Right ventricle myocardium superior (tissue), 1 donor: ENCODE measurements around the gene MIDN. TPM values are rescaled to one million over a fixed set of nuclear protein-coding genes. Genes with fewer than 3 reads are reported as not detected.
"Not testable (repeated sequence)": the region's sequence is repeated elsewhere in the genome, so short reads cannot be mapped to it uniquely, and the experiment has no call there.

Experiments
- ATAC-seq: fragments of 200-7000 bp; cut with Tn5 transposase; one replicate; pipeline ENCODE4 v1.9.1; 2020; ENCODE audit warnings: mild to moderate bottlenecking; ENCODE audit not compliant: poor library complexity
- DNase-seq: peaks from one replicate; pipeline ENCODE4 v3.0.0-alpha.2; 2020
- intact Hi-C: fragments of 100-400 bp; cut with DNase I; formaldehyde crosslinking; loops from one replicate; pipeline ENCODE4 v1.11.2; 2022
- long read RNA-seq: library from polyadenylated mRNA; unstranded; transcript quantifications from one replicate; pipeline ENCODE4 v2.0.0, GENCODE V29; 2021
- total RNA-seq: library from RNA; stranded (reverse); fragmentation: NEBNext Ultra II Directional; extraction: Animal tissue kit (Norgen Biotek cat#: 25700); gene quantifications from one replicate; pipeline ENCODE4 v1.2.1, GENCODE V29; 2021
- donor health status: DM: no; HTN: yes; CAD: no; lungs with severe emphysema.

The MIDN gene
- 54.1 TPM for total RNA-seq
- long read RNA-seq, partial matches to known transcripts = 0 of 7 reads
- long read RNA-seq, other reads (novel, unspliced or antisense) = 6 of 7 reads

DNA sequence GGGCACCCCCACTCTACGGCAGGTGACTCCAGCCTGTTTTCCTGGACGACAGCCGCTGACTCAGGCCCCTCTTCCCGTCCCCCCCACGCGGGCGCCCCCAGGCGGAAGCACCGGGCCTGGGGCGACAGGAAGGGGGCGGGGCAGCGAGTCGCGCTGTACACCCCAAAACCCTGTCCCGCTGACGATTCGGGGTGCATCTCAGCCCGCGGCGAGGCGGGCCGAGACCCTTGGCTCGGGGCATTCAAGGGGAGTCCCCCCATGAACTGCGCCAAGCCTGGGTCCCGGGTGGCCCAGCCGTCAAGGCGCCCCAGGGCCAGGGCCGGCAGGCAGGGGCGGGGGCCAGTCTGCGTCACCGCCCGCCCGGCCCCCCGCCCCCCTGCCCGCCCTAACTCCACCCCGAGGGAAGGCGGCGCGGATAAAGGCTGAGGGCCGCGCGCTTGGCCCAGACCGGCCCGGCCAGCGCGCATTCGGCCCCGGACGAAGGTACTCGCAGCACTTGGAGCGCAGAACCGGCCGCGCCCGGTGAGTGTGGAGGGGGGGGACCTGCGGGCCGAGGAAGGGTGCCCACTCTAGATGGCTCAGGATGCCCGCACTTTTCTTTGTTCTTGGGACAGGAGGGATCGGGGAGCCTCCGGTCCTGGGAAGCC lies at the start of gene MIDN:
Gene MIDN, plus strand, starts transcription at position 445 of the 647 bp plus-strand sequence. CDS start 1,714 bp downstream, outside the sequence.
- intact Hi-C loops = no loop called here

DNA sequence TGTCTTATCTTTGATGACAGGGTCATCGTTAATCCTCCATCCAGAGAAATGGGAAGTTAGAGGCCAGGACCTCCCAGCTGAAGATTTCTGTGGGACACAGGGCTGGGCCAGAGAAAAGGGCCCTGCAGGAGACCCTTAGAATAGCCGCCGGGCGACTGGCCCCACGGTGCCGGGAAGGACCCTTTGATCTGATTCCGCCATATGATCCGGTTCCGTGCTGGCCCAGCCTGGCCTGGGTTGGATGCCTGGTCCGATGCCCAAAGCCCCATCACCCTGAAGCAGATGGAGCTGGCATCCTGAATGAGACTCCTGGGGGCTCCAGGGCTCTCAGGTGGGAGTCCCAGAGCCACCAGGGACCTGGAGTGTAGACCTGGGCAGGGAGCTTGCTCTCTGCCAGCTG lies 48.9 kb upstream of the MIDN start:
- DNase-seq (no peak), ATAC-seq (no peak)
- intact Hi-C loops = no loop called here

More for the DNA sequence above, at the start of gene MIDN:
- ATAC-seq (peak; percentile 37), DNase-seq (peak; percentile 91)

DNA sequence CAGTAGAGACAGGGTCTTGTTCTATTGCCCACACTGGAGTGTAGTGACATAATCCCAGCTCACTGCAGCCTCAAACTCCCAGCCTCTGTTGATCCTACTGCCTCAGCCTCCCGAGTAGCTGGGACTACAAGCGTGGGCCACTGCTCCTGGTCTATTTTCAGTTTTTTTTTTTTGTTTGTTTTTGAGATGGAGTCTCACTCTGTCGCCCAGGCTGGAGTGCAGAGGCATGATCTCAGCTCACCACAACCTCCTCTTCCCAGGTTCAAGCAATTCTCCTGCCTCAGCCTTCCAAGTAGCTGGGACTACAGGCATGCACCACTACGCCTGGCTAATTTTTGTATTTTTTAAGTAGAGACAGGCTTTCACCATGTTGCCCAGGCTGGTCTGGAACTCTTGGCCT lies 47.8 kb upstream of the MIDN start:
- ATAC-seq, DNase-seq, intact Hi-C loops: not testable (repeated sequence)

DNA sequence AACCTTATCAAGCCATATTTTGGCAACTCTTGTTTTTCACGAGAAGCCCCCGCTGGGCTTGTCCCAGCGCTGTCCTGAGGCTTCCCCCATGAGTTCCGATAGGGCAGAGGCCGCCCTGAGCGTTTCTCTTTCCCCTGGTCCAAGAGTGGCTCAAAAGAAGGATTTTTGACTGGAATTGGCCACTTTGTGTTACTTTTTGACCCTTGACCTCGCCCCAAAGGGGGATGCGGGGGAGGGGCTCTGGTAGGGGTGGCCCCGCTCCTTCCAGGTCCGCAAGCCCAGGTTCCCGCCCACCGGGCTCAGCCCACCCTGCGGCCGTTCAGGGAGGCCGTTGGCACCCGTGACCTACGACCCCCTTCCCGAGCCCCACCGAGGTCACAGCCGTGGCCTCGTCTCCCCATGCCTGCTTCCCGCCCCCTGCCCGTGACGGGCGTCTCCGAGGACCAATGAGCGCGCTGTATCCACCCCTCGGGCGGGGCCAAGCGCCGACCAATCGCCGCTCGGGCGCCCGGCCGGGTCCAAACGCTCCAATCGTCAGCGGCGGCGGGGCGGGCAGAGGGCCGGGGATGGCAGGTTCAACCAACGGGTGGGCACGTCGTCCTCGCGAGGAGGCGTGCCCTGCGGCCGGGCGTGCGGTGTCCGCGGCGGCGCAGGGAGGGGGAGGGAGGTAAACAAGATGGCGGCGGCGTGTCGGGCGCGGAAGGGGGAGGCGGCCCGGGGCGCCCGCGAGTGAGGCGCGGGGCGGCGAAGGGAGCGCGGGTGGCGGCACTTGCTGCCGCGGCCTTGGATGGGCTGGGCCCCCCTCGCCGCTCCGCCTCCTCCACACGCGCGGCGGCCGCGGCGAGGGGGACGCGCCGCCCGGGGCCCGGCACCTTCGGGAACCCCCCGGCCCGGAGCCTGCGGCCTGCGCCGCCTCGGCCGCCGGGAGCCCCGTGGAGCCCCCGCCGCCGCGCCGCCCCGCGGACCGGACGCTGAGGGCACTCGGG lies 43.0 kb upstream of the MIDN start, which contains the start of gene STK11:
Gene STK11, plus strand, starts transcription at position 665 of the 986 bp plus-strand sequence. CDS start 1,136 bp downstream, outside the sequence.
- DNase-seq (peak; percentile 100), ATAC-seq (peak; percentile 93)
- intact Hi-C loops = no loop called here

DNA sequence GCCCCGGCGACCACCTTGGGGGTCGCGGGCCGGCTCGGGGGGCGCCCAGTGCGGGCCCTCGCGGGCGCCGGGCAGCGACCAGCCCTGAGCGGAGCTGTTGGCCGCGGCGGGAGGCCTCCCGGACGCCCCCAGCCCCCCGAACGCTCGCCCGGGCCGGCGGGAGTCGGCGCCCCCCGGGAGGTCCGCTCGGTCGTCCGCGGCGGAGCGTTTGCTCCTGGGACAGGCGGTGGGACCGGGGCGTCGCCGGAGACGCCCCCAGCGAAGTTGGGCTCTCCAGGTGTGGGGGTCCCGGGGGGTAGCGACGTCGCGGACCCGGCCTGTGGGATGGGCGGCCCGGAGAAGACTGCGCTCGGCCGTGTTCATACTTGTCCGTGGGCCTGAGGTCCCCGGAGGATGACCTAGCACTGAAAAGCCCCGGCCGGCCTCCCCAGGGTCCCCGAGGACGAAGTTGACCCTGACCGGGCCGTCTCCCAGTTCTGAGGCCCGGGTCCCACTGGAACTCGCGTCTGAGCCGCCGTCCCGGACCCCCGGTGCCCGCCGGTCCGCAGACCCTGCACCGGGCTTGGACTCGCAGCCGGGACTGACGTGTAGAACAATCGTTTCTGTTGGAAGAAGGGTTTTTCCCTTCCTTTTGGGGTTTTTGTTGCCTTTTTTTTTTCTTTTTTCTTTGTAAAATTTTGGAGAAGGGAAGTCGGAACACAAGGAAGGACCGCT lies 42.1 kb upstream of the MIDN start:
- DNase-seq (peak; percentile 55), ATAC-seq (no peak)
- intact Hi-C loops = no loop called here

DNA sequence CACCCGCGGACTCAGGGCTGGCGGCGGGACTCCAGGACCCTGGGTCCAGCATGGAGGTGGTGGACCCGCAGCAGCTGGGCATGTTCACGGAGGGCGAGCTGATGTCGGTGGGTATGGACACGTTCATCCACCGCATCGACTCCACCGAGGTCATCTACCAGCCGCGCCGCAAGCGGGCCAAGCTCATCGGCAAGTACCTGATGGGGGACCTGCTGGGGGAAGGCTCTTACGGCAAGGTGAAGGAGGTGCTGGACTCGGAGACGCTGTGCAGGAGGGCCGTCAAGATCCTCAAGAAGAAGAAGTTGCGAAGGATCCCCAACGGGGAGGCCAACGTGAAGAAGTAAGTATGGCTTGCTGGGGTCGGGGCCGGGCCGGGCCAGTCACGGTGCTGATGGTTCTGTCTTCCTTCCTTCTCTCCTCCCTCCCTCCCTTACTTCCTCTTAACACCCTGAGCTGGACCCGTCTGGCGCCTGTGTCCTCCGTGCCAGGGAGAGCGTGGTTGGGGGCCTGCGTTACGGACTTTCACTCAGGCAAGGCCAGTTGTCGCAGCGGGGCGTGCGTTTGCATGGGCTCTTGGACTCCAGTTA lies 41.4 kb upstream of the MIDN start:
- intact Hi-C loops = no loop called here
- ATAC-seq (peak; percentile 2), DNase-seq (peak; percentile 72)

DNA sequence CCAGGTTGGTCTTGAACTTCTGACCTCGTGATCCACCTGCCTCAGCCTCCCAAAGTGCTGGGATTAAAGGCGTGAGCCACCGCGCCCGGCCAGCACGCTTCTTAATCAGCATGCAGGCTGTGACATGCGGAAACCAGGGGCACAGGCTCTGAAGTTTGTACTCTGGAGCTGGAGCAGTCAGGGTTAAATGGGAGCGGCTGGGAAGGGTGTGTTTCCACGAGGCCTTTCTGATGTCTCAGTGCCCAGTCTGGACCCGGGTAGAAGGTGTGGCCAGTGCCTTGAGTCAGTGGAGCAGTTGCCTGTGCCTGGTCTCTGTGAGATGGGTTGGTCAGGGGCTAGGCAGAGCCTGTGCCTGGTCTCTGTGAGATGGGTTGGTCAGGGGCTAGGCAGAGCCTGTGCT lies 39.6 kb upstream of the MIDN start:
- ATAC-seq, intact Hi-C loops, DNase-seq: not testable (repeated sequence)

DNA sequence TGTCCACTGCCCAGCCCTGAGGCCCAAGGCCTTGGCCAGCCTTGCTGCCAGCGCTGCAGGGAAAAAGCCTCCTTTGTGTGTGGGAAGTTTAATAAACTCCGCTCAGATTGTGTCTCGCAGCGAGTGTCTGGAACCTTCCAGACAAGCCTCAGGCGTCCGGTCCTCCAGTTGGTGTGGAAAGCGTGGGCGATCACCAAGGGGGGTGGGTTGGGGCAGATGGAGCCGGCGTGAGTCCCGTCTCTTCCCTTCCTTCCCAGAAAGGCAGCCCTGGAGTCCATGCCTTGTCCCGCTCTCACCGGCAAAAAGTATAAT lies 38.2 kb upstream of the MIDN start:
- no peak for DNase-seq
- intact Hi-C loops = no loop called here
- no peak for ATAC-seq

DNA sequence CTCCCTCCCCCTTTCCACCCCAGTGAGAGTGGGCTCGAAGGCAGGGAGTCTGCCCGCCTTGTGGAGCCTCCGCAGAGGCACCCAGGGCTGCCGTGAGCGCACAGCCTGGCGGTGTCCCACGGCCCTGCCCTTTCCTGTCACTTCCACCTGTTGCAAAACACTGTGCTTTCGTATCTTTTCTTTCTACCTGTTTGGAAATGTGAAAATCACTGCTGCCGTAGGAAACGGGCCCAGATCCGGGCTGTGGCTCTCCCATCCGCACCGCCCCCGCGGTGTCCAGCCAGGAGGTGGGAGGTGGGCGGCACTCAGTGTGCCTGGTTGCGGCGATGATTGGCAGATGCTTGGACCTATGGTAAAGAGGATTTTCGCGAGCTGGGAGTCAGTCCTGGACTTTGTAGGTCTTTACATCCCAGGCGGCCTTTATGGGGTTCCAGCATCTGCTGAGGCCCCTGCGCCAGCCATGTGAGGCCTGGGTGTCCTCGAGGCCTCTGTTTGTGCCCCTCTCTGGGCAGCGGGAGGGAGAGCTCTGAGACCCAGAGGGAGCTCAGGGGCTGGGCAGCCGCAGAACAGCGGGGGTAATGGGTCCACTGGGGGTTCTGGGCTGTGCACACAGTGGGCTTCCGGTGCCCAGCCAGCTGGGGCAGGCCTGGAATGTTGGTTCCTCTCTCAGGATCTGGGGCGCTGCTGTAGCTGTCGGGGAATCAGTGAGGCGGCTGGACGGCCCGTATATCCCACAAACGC lies 36.7 kb upstream of the MIDN start:
- peak; percentile 43 for DNase-seq
- intact Hi-C loops = no loop called here
- ATAC-seq = no peak

DNA sequence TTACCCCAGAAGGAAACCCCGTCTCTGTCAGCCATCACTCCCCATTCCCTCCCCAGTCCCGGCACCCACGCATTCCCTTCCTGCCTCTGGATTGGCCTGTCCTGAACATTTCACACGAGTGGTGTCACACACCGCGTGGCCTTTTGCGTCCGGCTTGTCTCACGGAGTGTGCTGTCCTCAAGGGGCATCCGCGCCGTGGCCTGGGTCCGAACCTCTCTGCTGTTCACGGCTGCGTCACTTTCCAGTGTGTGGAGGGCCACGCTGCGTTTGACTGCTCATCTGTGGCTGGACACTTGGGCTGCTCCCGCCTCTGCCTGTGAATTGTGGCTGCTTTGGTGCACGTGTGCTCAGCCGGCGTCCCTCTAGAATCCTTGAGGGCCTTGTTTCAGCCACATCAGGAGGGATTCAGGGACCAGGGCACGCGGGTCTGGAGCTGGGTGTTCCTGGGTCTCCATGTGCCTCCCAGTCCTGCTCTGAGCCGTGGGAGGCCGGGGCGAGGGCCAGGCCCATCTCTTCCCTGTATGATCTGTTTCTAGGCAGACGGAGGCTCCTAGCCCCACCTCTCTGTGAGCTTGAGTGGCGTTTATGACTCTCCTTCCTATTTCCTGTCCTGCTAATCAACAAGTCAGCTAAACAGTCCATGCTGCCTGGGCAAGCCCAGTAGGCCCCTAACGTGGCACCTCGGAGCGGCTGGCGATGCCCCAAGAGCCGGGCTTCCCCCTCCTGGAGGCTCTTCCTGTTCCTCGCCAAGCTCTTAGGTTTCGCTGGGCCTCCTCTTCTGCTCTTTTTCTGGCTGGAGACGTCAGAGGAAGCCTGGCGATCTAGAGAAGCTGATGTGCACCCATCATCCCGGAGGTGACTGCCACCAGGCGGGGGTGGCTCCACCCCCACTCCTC lies 34.7 kb upstream of the MIDN start:
- intact Hi-C loops = no loop called here

DNA sequence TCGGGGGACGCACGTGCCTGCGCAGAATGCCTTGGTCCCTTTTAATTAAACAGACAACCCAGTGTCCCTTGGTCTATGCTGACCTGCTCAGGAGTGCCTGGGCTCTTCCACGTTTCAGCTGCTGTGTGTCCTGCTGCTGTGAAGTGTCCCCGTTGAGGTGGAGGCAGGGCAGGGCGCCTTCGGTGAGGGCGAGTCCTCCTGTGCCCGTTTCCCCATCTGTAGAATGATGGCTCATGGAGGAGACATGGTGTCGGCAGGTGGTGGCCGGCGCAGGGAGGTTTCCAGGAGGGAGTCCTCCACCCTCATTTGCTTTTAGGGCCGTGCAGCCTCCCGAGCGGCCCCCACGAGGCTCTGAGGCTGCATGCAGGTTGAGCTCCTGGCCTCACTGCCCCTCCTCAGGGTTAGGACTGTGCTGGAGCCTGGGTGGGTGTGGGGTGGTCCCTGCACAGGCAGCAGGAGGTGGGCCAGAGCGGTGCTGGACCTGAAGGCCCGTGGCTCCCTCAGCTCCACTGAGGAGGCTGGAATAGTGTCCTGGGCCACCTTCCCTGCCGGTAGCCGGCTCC lies 34.0 kb upstream of the MIDN start:
- intact Hi-C loops = no loop called here
- DNase-seq (no peak), ATAC-seq (peak; percentile 5)

More for the DNA sequence above, 34.7 kb upstream of the MIDN start:
- peak; percentile 84 for DNase-seq
- ATAC-seq = peak; percentile 52

DNA sequence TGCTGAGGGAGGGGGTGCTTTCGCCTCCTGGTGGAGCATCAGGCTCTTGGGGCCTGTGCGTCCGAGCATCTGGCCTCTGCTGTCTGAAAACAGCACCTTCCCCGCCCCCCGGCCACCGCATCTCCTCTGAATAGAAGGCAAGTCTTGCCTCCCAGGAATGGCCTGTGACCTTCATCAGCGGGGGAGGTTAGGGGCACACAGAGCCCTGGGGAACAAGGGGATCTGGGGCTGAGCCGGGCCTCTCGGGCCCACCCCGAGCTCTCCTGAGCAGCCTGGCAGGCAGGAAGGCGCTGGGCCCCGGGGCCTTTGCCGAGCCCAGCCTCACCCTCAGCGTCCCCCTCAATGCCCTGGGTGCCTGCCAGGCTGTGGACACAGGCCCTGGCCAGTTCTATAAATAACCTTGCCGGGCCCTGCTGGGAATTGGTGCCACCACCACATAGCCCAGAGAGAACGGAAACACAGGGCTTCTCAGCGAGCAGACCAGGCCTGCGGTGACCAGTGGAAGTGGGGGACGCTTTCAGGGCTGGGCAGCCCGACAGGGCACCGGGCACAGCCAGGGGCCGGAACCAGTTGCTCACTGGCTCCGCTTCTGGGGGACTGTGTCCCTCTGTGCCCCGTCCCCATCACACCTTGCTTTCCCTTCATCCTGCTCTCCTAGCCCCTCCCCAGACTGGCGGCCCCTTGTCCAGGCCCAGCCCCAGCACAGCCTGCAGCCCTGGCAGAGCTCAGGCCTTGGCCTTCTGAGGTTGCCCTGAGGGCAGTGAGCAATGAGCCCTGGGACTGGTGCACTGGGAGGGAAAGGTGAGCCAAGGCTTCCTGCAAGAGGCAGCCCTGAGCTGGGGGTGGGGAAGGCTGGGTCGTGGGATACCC lies 33.3 kb upstream of the MIDN start:
- ATAC-seq (peak; percentile 80), DNase-seq (peak; percentile 84)
- intact Hi-C loops = no loop called here

DNA sequence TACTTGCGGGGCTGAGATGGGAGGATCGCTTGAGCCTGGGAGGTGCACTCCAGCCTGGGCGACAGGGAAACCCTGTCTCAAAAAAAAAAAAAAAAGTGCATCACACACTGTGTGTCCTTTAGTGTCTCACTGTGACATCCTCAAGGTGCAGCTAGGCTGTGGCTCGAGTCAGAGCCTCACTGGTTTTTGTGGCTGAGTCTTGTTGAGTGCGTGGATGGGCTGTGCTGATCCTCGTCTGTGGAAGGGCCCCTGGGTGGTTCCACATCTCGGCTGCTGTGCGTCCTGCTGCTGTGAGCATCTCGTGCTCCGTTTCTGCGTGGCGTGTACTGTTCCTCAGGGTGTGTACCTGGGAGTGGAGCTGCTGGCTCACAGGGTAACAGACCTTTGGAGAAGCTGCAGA lies 31.6 kb upstream of the MIDN start:
- DNase-seq (no peak), ATAC-seq (no peak)
- intact Hi-C loops = no loop called here

DNA sequence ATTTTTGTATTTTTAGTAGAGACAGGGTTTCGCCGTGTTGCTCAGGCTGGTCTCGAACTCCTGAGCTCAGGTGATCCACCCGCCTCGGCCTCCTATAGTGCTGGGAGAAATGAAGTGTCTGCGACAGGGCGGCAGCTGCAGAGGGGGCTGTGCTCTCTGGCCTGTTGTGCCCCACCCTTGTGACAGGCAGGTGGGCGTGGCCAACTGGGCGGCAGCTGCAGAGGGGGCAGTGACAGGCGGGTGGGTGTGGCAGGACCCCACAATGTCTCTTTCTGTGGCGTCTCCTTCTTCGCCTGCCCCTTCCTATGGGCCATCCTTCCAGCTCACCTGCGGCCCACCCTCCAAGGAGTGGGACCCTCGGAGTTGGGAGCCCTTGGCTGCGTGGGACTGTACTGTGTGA lies 31.0 kb upstream of the MIDN start:
- ATAC-seq (no peak), DNase-seq (no peak)
- intact Hi-C loops = no loop called here

DNA sequence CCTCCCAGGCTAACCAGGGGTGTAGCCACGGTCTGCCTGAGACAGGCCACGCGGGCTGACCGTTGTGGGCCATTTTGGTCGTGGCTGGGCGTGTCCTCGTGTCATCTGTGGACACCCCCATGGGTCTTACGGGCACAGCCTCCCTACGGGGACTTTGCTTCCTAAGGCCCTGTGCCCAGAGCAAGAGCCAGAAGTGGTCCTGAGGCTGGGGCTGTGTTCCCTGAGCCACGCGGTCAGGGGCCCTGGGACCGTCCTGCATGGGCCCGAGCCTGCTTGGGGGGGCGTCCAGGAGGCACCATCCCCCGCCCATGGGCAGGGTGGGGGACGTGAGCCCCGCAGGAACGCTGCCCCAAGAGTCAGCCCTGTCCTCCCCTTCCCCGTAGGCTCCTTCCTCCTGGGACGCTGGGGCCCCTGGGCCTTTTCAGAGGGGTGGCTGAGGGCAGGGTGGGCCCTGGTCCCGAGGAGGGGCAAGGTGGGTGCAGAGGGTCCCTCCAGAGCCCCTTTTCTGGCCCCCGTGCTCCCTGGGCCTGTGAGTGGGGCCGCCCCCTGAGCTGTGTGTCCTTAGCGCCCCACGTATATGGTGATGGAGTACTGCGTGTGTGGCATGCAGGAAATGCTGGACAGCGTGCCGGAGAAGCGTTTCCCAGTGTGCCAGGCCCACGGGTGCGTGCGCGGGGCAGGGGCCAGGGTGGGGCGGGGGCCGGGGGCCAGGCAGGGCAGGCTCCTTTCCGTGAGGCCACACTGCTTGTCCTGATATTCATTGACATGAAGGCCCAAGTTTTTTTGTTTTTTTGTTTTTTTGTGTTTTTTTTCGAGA lies 29.4 kb upstream of the MIDN start:
- DNase-seq = no peak
- intact Hi-C loops = no loop called here
- no peak for ATAC-seq
